Peyer's patch (tissue), 4 donors: ENCODE measurements around the gene ELFN2.

Experiments
- CTCF ChIP-seq, 6 experiments: fragments of 450-650 bp in 4 of 6; fragments of 200-600 bp in 2 of 6; sonication (generic) in 1 of 6; IDR thresholded peaks; one replicate each; pipeline ENCODE4 v1.5.1; 2017 to 2019; ENCODE audit warnings: antibody characterized with exemption in 6 of 6, mild to moderate bottlenecking in 3 of 6, moderate library complexity in 1 of 6
- POLR2A ChIP-seq, 2 donors: fragments of 450-650 bp; IDR thresholded peaks; one replicate each; pipeline ENCODE4 v1.5.1; 2017; ENCODE audit warnings: antibody characterized with exemption in 2 of 2, mild to moderate bottlenecking in 2 of 2, moderate library complexity in 2 of 2

- TF ChIP-seq CTCF (IDR thresholded peaks at IDR 0.05), result no peak
- no peak for TF ChIP-seq POLR2A (IDR thresholded peaks at IDR 0.05)
Observed at GRCh38 chr22:37417264-37417663, 10.0 kb downstream of the ELFN2 start.
